ENCODE data around the gene CDC42EP4. TPM values are rescaled to one million over a fixed set of nuclear protein-coding genes. Genes with fewer than 3 reads are reported as not detected.

CDC42EP4 gene
- total and polyA plus RNA-seq, 2 donors (not counting 1 experiment from before 2014, with no cell fraction given): 20.9 to 34.2 TPM

DNA sequence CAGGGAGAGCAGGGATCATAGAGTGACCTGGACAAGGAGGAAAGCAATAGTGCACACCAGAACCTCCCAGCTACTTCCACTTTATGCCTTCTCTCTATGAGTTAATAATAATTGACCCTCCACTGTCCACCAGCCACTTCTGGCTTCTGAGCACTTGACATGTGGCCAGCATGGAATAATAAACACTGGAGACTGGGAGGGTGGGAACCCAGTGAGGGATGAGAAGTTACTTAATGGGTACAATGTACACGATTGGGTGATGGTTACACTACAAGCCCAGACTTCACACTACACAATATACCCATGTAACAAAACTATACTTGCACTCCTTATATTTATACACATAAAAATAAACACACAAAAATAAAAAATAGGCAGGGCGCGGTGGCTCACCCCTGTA, 11.4 kb downstream of the CDC42EP4 start:
- peaks cover 20% of the 10 kb centered on the region for H3K4me1 ChIP-seq (ENCODE audit: control insufficient read depth, extremely low read depth, insufficient read depth, low read length)
- no peaks in the 10 kb centered on the region for H3K36me3 ChIP-seq (ENCODE audit: control insufficient read depth, insufficient read depth, low read length)
- H3K4me3 ChIP-seq (replicated peaks in 1 of 4; ENCODE audit: control extremely low read depth in 1 of 4, insufficient read depth in 1 of 4, low read depth in 3 of 4, low read length in 4 of 4): no peak overlapping the region
- H4K20me1 ChIP-seq (ENCODE audit: control insufficient read depth, extremely low read depth, insufficient read depth, low read length): no peaks in the 10 kb centered on the region
- no peaks in the 10 kb centered on the region for H3K9me3 ChIP-seq (ENCODE audit: control insufficient read depth, insufficient read depth, low read depth, low read length)
- DNase-seq (ENCODE audit: low read depth in 2 of 2): peak in 1 of 2 donors; percentile 52
- no peak overlapping the region for H2AFZ ChIP-seq (ENCODE audit: low read length)
- H3K27ac ChIP-seq (ENCODE audit: insufficient read depth, low read length): no peak overlapping the region
- peaks cover 68% of the 10 kb centered on the region for H3K79me2 ChIP-seq (ENCODE audit: control insufficient read depth, insufficient read depth, low read length)
- no peaks in the 10 kb centered on the region for H3K27me3 ChIP-seq (ENCODE audit: control insufficient read depth, insufficient read depth, low read length)
- H3K9ac ChIP-seq (ENCODE audit: insufficient read depth, low read length): no peak overlapping the region
- H3K4me2 ChIP-seq (ENCODE audit: extremely low read depth, insufficient read depth, low read length): no peak overlapping the region
- TF ChIP-seq, protein P1, sequence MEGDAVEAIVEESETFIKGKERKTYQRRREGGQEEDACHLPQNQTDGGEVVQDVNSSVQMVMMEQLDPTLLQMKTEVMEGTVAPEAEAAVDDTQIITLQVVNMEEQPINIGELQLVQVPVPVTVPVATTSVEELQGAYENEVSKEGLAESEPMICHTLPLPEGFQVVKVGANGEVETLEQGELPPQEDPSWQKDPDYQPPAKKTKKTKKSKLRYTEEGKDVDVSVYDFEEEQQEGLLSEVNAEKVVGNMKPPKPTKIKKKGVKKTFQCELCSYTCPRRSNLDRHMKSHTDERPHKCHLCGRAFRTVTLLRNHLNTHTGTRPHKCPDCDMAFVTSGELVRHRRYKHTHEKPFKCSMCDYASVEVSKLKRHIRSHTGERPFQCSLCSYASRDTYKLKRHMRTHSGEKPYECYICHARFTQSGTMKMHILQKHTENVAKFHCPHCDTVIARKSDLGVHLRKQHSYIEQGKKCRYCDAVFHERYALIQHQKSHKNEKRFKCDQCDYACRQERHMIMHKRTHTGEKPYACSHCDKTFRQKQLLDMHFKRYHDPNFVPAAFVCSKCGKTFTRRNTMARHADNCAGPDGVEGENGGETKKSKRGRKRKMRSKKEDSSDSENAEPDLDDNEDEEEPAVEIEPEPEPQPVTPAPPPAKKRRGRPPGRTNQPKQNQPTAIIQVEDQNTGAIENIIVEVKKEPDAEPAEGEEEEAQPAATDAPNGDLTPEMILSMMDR (conservative IDR thresholded peaks at IDR 0.05 in 1 of 2, IDR thresholded peaks at IDR 0.05 in 1 of 2; ENCODE audit: low read depth in 1 of 2, low read length in 2 of 2): no peak
- no peak for TF ChIP-seq EZH2 (IDR thresholded peaks at IDR 0.05; ENCODE audit: low read length, missing control alignments)

DNA sequence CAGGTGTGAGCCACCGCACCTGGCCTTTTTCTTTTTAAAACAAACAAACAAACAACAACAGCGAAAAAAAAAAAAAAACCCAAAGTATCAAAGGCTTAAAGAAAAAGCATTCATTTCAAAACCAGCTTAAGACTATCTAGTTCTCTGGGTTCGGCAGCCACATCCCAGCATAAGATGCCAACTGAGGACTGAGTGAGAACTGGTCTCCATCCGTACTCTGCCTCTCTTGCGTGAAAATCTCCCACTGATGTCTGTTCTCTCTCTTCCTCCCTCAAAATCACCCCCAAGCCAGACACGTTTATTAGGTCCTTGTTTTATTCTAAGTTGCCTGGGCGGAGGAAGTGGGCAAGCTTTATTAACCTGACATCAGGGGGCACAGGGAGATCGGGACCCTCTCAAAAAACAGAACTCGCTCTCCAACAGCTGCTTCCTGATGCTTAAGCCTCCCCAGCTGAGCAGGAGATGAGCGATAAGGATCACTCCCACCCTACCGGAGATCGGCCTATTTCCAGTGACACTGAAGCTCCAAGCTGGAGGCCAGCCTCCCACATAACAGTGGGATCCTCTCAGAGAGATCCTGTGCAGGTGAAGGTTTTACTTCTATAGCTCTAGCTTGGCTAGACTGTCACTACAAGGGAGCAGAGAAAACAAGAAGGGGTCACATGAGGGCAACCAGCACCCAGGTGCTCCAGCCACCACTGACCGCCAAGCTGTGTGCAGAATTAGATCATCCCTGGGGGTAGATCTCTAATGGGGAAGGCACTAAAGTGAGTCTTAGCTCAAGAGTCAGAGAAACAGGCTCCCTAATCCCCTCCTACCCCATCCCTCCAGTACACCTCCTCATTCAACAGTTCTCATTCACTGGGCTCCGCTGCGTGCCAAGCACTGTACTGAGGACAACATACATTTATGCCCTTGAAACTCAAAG, 13.6 kb downstream of the CDC42EP4 start:
- no peak overlapping the region for H3K27ac ChIP-seq (ENCODE audit: insufficient read depth, low read length)
- no peaks in the 10 kb centered on the region for H3K36me3 ChIP-seq (ENCODE audit: control insufficient read depth, insufficient read depth, low read length)
- peaks cover 17% of the 10 kb centered on the region for H3K4me1 ChIP-seq (ENCODE audit: control insufficient read depth, extremely low read depth, insufficient read depth, low read length)
- H3K79me2 ChIP-seq (ENCODE audit: control insufficient read depth, insufficient read depth, low read length): peaks cover 68% of the 10 kb centered on the region
- no peak overlapping the region for H2AFZ ChIP-seq (ENCODE audit: low read length)
- H3K9ac ChIP-seq (ENCODE audit: insufficient read depth, low read length): no peak overlapping the region
- H3K4me3 ChIP-seq (replicated peaks in 1 of 4; ENCODE audit: control extremely low read depth in 1 of 4, insufficient read depth in 1 of 4, low read depth in 3 of 4, low read length in 4 of 4): no peak overlapping the region
- H4K20me1 ChIP-seq (ENCODE audit: control insufficient read depth, extremely low read depth, insufficient read depth, low read length): no peaks in the 10 kb centered on the region
- no peaks in the 10 kb centered on the region for H3K9me3 ChIP-seq (ENCODE audit: control insufficient read depth, insufficient read depth, low read depth, low read length)
- H3K4me2 ChIP-seq (ENCODE audit: extremely low read depth, insufficient read depth, low read length): no peak overlapping the region
- DNase-seq (ENCODE audit: low read depth in 2 of 2): no peak
- no peaks in the 10 kb centered on the region for H3K27me3 ChIP-seq (ENCODE audit: control insufficient read depth, insufficient read depth, low read length)
- TF ChIP-seq, protein P1 (conservative IDR thresholded peaks at IDR 0.05 in 1 of 2, IDR thresholded peaks at IDR 0.05 in 1 of 2; ENCODE audit: low read depth in 1 of 2, low read length in 2 of 2): no peak
- no peak for TF ChIP-seq EZH2 (IDR thresholded peaks at IDR 0.05; ENCODE audit: low read length, missing control alignments)

DNA sequence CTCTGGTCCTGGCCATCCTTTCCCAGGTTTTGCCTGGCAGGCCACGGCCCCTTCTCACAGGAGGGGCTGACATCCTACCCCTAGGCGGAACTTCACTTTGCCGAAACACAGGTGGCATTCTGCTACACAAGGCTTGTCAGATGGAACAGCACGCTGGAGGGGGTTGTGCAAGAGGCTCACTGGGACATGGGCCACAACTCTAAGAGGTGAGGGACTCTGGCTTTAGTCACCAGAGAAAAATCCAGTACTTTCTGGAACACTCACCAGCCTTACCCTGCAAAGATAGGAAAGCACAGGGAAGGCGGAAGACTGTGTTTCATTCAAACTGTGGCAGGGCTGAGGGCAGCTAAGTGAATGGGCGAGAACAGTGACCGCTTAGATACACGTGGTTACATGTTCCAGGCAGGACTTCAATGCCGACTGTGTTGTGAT, 18.3 kb downstream of the CDC42EP4 start:
- Histone ChIP-seq H3K27me3 (ENCODE audit: control insufficient read depth, insufficient read depth, low read length) (no peaks in the 10 kb centered on the region), H3K36me3 (ENCODE audit: control insufficient read depth, insufficient read depth, low read length) (no peaks in the 10 kb centered on the region), H3K27ac (ENCODE audit: insufficient read depth, low read length) (peak overlapping the region; percentile 40), H3K9ac (ENCODE audit: insufficient read depth, low read length) (no peak overlapping the region), H3K4me1 (ENCODE audit: control insufficient read depth, extremely low read depth, insufficient read depth, low read length) (peaks cover 51% of the 10 kb centered on the region), H3K9me3 (ENCODE audit: control insufficient read depth, insufficient read depth, low read depth, low read length) (no peaks in the 10 kb centered on the region), H3K4me2 (ENCODE audit: extremely low read depth, insufficient read depth, low read length) (peak overlapping the region; percentile 7), H4K20me1 (ENCODE audit: control insufficient read depth, extremely low read depth, insufficient read depth, low read length) (no peaks in the 10 kb centered on the region), H3K4me3 (replicated peaks in 1 of 4; ENCODE audit: control extremely low read depth in 1 of 4, insufficient read depth in 1 of 4, low read depth in 3 of 4, low read length in 4 of 4) (no peak overlapping the region), H3K79me2 (ENCODE audit: control insufficient read depth, insufficient read depth, low read length) (peaks cover 72% of the 10 kb centered on the region), H2AFZ (ENCODE audit: low read length) (no peak overlapping the region)
- TF ChIP-seq, protein P1 (conservative IDR thresholded peaks at IDR 0.05 in 1 of 2, IDR thresholded peaks at IDR 0.05 in 1 of 2; ENCODE audit: low read depth in 1 of 2, low read length in 2 of 2): no peak
- no peak for TF ChIP-seq EZH2 (IDR thresholded peaks at IDR 0.05; ENCODE audit: low read length, missing control alignments)
- peak; percentile 86 to 93 for DNase-seq (ENCODE audit: low read depth in 2 of 2)

Measured in fibroblast of lung (primary cell).